ENCODE results near the gene NEURL2.
A peak's percentile ranks its signal among the peaks of the same experiment; 100 is the strongest.
"Not testable (repeated sequence)": the region's sequence is repeated elsewhere in the genome, so short reads cannot be mapped to it uniquely, and the experiment has no call there.

NEURL2 gene

GRCh38 chr20:45897692-45898091, 6.7 kb upstream of the NEURL2 start:
- DNase-seq = no peak

- no peak for DNase-seq
These were observed 6.3 kb upstream of the NEURL2 start for GRCh38 chr20:45897289-45897688.

- DNase-seq = no peak
These were observed 5.7 kb upstream of the NEURL2 start for GRCh38 chr20:45896641-45897161.

GRCh38 chr20:45894797-45895196, 3.8 kb upstream of the NEURL2 start:
- no peak for DNase-seq

- DNase-seq = no peak
These were observed 2.8 kb upstream of the NEURL2 start for GRCh38 chr20:45893831-45894230.

GRCh38 chr20:45892828-45893500, 2.0 kb upstream of the NEURL2 start:
- DNase-seq = peak; percentile 51

- DNase-seq = no peak
These were observed 1.2 kb upstream of the NEURL2 start for GRCh38 chr20:45892049-45892825.

- DNase-seq = peak; percentile 30
These were observed 677 bp downstream of the NEURL2 start for GRCh38 chr20:45890077-45890984.

GRCh38 chr20:45888681-45889080, 2.3 kb downstream of the NEURL2 start:
- DNase-seq = no peak

- no peak for DNase-seq
These were observed 3.7 kb downstream of the NEURL2 start, which contains the start of gene SPATA25 for GRCh38 chr20:45887346-45887715. Gene SPATA25, minus strand, starts transcription at chr20:45887622. Its CDS starts 32 bp downstream, at chr20:45887590.

GRCh38 chr20:45886590-45887345, 4.2 kb downstream of the NEURL2 start:
- no peak for DNase-seq

GRCh38 chr20:45883100-45883469, 7.9 kb downstream of the NEURL2 start:
- DNase-seq = no peak

- DNase-seq = no peak
These were observed 8.4 kb downstream of the NEURL2 start for GRCh38 chr20:45882469-45883099.

- peak; percentile 99 for DNase-seq
These were observed 9.8 kb downstream of the NEURL2 start, which contains the start of gene ZSWIM1 for GRCh38 chr20:45880988-45881788. Gene ZSWIM1, plus strand, starts transcription at chr20:45881227. Its CDS starts 1,366 bp downstream, at chr20:45882593.

GRCh38 chr20:45878076-45878761, 12.8 kb downstream of the NEURL2 start:
- no peak for DNase-seq

GRCh38 chr20:45874576-45874975, 16.4 kb downstream of the NEURL2 start:
- no peak for DNase-seq

GRCh38 chr20:45874104-45874481, 16.9 kb downstream of the NEURL2 start:
- not testable (repeated sequence) for DNase-seq

GRCh38 chr20:45873409-45874103, 17.5 kb downstream of the NEURL2 start:
- DNase-seq = no peak

GRCh38 chr20:45872626-45873025, 18.4 kb downstream of the NEURL2 start:
- DNase-seq = no peak

- no peak for DNase-seq
These were observed 23.2 kb downstream of the NEURL2 start for GRCh38 chr20:45867819-45868176.
